ENCODE data around the gene RAB6A. TPM values are rescaled to one million over a fixed set of nuclear protein-coding genes. Genes with fewer than 3 reads are reported as not detected.
"Not testable (repeated sequence)": the region's sequence is repeated elsewhere in the genome, so short reads cannot be mapped to it uniquely, and the experiment has no call there.

The RAB6A gene
- total RNA-seq, 6 experiments from 2014 or later, result 59.3 to 163 (median 81.7) TPM

DNA sequence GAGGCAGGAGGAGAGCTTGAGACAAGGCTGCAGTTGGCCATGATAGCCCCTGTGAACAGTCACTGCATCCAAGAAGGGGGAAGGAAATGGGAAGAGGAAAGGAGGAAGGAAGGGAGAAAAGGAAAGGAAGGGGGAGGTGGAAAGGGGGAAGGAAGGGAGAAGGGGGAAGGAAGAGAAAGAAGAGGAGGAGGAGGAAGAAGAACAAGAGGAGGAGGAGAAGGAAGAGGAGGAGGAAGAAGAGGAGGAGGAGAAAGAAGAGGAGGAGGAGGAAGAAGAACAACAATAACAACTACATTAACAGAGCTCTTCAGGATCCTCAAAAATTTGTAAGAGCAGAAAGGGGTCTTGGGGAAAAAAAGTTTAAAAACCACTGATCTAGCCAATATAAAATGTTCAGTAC is 5.2 kb downstream of the RAB6A start:
- H3K4me3 ChIP-seq, result no peak overlapping the region
- no peaks in the 10 kb centered on the region for H3K27me3 ChIP-seq
- TF ChIP-seq, protein P1, sequence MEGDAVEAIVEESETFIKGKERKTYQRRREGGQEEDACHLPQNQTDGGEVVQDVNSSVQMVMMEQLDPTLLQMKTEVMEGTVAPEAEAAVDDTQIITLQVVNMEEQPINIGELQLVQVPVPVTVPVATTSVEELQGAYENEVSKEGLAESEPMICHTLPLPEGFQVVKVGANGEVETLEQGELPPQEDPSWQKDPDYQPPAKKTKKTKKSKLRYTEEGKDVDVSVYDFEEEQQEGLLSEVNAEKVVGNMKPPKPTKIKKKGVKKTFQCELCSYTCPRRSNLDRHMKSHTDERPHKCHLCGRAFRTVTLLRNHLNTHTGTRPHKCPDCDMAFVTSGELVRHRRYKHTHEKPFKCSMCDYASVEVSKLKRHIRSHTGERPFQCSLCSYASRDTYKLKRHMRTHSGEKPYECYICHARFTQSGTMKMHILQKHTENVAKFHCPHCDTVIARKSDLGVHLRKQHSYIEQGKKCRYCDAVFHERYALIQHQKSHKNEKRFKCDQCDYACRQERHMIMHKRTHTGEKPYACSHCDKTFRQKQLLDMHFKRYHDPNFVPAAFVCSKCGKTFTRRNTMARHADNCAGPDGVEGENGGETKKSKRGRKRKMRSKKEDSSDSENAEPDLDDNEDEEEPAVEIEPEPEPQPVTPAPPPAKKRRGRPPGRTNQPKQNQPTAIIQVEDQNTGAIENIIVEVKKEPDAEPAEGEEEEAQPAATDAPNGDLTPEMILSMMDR (IDR thresholded peaks at IDR 0.05), result no peak
- no peak for TF ChIP-seq POLR2A (IDR thresholded peaks at IDR 0.05)
- H3K27ac ChIP-seq, result no peak overlapping the region
- intact Hi-C loops (cut with DNase I), result no loop called here
- DNase-seq (no peak), ATAC-seq (no peak)
- no peaks in the 10 kb centered on the region for H3K36me3 ChIP-seq
- H3K4me1 ChIP-seq, result peaks cover 0 to 51% (median 9%) of the 10 kb centered on the region in 4 donors
- no peaks in the 10 kb centered on the region for H3K9me3 ChIP-seq

DNA sequence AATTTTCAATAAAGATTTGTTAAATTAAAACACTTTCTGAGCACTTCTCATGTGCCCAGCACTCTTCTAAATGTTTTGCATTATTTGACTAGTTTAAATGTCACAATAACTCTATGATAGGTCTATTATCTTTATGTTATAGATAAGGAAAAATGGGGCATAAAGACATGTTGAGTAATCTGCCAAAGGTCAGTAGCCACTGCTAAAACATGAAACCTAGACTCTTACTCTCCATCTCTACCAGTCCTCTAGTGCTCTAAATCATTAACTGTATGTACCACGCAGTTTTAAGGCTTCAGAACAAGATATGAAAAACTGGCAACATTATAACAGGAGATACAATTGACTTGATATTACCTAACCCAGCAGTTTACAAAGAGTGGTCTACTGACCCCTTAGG is 6.9 kb downstream of the RAB6A start:
- no peak overlapping the region for H3K4me3 ChIP-seq
- H3K36me3 ChIP-seq, result no peaks in the 10 kb centered on the region
- no peak overlapping the region for H3K27ac ChIP-seq
- WGBS (ENCODE audit: insufficient coverage, low coverage, low lambda C conversion rate, missing lambda C conversion rate), result 15% methylated on average over 1 of the region's 1 CpG
- ATAC-seq (peak in 3 of 4 donors; percentile 51 to 72 (median 59)), DNase-seq (no peak)
- TF ChIP-seq, protein P1 (IDR thresholded peaks at IDR 0.05), result no peak
- no peak for TF ChIP-seq POLR2A (IDR thresholded peaks at IDR 0.05)
- intact Hi-C loops (cut with DNase I), result no loop called here
- H3K4me1 ChIP-seq, result peaks cover 0 to 55% (median 13%) of the 10 kb centered on the region in 4 donors
- no peaks in the 10 kb centered on the region for H3K9me3 ChIP-seq
- H3K27me3 ChIP-seq, result no peaks in the 10 kb centered on the region

DNA sequence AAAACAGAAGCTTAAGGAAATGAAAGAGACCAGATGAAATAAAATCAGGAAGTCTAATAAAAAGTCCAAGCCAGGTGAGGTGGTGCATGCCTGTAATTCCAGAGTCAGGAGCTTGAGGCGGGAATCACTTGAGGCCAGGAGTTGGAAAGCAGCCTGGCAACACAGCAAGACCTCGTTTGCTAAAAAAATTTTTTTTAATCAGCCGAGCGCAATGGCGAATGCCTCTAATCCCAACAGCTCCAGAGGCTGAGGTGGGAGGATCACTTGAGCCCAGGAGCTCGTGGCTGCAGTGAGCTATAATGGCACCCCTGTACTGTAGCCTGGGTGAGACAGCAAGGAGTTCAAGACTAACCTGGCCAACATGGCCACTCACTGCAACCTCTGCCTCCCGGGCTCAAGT is 8.0 kb downstream of the RAB6A start:
- TF ChIP-seq POLR2A (IDR thresholded peaks at IDR 0.05), result no peak
- TF ChIP-seq, protein P1 (IDR thresholded peaks at IDR 0.05), result no peak
- intact Hi-C loops (cut with DNase I), result no loop called here
- H3K4me1 ChIP-seq, result peaks cover 0 to 53% (median 6%) of the 10 kb centered on the region in 4 donors
- no peak for ATAC-seq
- WGBS (ENCODE audit: insufficient coverage, low coverage, low lambda C conversion rate, missing lambda C conversion rate), result 100% methylated on average over 1 of the region's 7 CpGs
- no peak overlapping the region for H3K4me3 ChIP-seq
- no peaks in the 10 kb centered on the region for H3K9me3 ChIP-seq
- no peaks in the 10 kb centered on the region for H3K36me3 ChIP-seq
- no peak for DNase-seq
- H3K27me3 ChIP-seq, result no peaks in the 10 kb centered on the region
- H3K27ac ChIP-seq, result no peak overlapping the region

DNA sequence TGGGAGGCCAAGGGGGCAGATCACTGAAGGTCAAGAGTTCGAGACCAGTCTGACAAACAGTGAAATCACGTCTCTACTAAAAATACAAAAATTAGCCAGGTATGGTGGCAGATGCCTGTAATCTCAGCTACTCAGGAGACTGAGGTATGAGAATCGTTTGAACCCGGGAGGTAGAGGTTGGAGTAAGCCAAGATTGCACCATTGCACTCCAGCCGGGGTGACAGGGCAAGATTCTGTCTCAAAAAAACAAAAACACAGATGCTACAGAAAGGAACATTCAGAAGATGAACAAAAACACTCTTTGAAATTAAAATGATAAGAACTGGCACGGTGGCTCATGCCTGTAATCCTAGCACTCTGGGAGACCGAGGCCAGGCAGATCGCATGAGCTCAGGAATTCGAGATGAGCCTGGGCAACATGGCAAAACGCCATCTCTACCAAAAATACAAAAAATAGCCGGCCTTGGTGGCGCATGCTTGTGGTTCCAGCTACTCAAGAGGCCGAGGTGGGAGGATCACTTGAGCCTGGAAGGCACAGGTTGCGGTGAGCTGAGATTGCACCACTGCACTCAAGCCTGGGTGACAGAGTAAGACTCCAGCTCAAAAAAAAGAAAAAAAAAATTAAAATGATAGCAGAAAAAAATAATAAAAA is 8.5 kb downstream of the RAB6A start:
- no peaks in the 10 kb centered on the region for H3K9me3 ChIP-seq
- no peak for ATAC-seq
- H3K27me3 ChIP-seq, result no peaks in the 10 kb centered on the region
- DNase-seq, result no peak
- TF ChIP-seq POLR2A (IDR thresholded peaks at IDR 0.05), result no peak
- TF ChIP-seq, protein P1 (IDR thresholded peaks at IDR 0.05), result no peak
- H3K27ac ChIP-seq, result no peak overlapping the region
- intact Hi-C loops (cut with DNase I), result no loop called here
- WGBS (ENCODE audit: insufficient coverage, low coverage, low lambda C conversion rate, missing lambda C conversion rate), result 76% methylated on average over 12 of the region's 14 CpGs
- peaks cover 0 to 53% (median 6%) of the 10 kb centered on the region in 4 donors for H3K4me1 ChIP-seq
- H3K4me3 ChIP-seq, result no peak overlapping the region
- H3K36me3 ChIP-seq, result no peaks in the 10 kb centered on the region

DNA sequence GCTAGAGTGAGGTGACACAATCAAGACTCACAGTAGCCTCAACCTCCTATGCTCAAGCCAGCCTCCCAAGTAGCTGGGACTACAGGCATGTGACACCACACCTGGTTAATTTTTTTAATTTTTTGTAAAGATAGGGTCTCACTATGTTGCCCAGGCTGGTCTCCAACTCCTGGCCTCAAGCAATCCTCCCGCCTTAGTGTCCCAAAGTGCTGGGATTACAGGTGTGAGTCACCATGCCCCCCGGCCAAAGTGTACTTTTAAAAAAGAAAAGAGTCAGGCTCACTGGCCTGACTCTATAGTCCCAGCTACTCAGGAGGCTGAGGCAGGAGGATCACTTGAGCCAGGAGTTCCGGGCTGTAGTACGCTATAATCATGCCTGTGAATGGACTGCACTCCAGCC is 10.0 kb downstream of the RAB6A start:
- H3K27ac ChIP-seq; DNase-seq; H3K4me3 ChIP-seq; ATAC-seq; H3K9me3 ChIP-seq; H3K36me3 ChIP-seq; intact Hi-C loops (cut with DNase I); H3K27me3 ChIP-seq: not testable (repeated sequence)
- 96% methylated on average over 4 of the region's 4 CpGs for whole genome bisulfite sequencing (ENCODE audit: insufficient coverage, low coverage, low lambda C conversion rate, missing lambda C conversion rate)
- peaks cover 0 to 44% (median 6%) of the 10 kb centered on the region in 4 donors for H3K4me1 ChIP-seq
